GM08714 (cell line): ENCODE data around the gene GPATCH1.
A peak's percentile ranks its signal among the peaks of the same experiment; 100 is the strongest.

Experiments
- H3K4me3 ChIP-seq: fragments of 200-500 bp; sonication (Bioruptor generic); 2 replicates; pipeline ENCODE4 v1.5.1; 2014; ENCODE audit warnings: mild to moderate bottlenecking, low read length, inconsistent platforms
- ZNF274 ChIP-seq: IDR thresholded peaks from 2 replicates; pipeline ENCODE4 v1.6.1; 2012; ENCODE audit warnings: mild to moderate bottlenecking, low read depth, low read length

GPATCH1 gene

DNA sequence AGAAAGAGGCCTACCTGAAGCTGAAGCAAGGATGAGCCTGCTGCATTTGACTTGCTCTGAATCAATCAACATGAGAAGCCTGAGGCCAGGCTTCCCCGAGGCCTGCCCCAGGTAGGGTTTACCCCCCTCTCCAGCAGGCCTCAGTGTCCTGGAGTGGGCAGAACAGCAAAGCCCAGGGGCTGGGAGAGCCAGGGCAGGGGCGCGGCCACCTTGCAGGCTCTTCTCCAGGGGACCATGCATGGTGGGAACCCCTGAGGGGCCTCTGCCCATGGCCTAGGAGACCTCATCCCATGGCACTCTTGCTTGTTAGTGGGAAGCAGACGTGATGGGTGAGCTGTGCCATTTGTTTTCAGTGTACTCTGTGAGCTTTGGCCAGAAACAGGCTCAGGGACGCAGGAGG lies 93.2 kb downstream of the GPATCH1 start:
- no peak for TF ChIP-seq ZNF274
- H3K4me3 ChIP-seq = no peak overlapping the region

DNA sequence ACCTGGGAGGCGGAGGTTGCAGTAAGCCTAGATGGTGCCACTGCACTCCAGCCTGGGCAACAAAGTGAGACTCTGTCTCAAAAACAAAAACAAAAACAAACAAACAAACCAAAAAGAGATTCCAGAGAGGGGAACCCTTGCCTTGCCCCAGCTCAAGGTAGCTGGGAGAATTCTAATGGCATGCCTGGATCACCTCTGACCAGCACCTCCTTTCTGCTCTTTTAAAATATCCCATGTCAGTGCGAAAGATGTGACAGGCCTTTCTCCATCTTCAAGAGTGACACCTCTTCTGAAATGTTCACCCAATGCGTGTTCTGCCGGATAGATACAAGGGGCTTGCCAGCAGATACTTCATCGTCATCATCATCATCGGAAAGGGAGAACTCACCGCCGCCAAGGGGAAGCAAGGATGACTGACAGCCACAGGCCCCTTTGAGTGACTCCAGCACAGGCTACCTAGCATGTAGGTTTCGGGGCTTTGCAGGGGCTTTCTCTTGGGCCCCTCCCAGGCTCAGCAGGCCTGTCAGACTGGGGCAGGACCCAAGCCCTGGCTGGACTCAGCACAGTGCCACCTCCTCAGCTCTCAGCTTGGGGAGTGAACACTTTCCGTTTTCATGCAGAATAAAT lies 94.3 kb downstream of the GPATCH1 start:
- H3K4me3 ChIP-seq = no peak overlapping the region; the same call in 1 of the 2 replicates
- no peak for TF ChIP-seq ZNF274

DNA sequence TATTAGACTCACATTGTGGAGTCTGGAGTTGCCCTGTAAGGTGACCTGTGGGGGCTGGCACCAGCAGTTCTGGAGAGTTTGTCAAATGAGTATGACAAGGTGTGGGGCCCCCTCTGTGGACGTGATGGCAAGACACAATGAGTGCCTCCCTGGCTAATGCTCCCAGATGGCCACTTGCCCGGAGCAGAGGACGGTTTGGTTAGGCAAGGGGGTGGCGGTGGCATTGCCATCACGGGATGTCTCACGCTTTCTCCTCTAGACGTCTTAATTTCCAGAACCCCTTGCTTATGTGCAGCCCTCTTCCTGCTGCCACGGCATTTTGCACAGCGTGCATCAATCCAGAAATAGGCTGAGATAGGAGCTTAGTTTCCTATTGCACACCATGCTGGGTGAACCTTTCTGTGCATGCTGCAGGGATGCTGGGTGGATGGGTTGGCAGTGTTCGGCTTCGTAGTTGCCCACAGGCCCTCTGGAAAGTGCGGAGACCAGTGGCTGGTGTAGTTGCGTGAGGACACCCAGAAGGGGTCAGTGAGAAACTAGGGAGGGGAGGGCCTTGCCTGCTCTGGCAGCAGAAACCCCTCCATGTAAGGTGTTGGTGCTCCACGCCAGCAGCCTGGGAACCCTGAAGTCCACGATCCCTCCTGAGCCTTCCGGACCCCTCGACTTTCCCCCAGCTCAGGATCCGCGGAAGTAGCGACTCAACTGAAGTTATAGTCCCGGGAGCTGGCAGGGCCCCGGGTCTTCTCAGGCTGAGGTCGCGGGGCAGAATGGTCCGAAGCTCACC lies 95.1 kb downstream of the GPATCH1 start:
- peak overlapping the region; percentile 85 for H3K4me3 ChIP-seq
- TF ChIP-seq ZNF274 = no peak

DNA sequence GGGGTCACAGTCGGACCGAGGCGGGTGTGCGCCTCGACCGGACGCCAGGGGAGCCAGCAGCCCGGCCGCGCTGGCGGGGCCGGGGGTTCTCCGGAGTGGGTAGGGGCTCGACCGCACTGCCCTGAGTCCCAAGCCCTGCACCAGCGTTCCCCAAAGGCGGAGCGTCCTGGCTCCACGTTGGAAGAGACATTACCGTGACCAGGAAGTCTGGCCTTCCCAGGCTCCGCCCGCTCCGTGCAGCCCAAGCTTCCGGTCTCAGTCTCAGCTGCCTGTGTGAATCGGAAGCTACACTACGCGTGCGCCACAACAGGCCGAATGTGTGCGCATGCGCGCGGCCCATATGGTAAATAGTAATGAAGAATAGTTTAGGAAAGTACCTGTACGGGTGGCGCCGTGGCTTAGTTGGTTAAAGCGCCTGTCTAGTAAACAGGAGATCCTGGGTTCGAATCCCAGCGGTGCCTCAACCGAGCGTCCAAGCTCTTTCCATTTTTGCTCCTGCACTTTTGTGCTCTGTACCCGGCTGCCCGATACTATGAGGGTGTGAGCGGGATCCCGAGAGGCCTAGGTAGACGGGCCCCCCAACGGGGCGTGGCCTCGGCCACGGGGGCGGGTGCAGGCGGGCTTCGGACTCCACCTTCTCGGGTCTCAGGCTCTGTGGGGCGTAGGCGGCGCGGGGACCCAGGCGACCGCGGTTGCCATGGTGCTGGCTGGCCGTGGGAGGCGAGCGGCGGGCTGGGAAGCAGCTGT lies 95.9 kb downstream of the GPATCH1 start:
- no peak for TF ChIP-seq ZNF274
- peak overlapping the region; percentile 85 for H3K4me3 ChIP-seq

DNA sequence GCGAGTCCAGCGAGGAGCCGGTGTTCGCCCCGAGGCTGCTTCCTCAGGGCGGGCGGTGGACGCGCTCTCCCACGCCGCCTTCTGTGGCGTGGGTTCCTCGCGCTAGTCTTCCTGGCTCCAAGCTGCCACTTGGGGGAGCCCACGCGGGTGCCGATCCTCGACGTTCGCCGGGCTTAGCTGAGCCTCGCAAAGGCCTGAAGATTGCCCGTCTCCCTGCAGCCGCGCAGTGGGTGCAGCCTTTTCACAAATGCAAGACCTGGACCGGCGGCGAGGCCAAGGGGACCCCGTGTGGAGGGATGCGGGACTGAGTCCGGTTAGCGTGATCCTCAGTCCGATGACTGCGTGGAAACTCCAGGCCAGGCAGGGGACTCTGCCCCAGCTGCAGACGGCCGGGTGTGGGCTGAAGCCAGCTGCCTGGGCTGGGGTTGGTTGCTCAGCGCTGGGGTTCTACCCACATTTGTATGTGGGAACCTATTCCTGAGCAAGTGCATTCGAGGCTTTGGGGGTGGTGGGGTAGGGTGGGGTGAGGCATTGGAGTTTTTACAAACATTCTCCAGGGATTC lies 96.5 kb downstream of the GPATCH1 start:
- TF ChIP-seq ZNF274 = no peak
- peak overlapping the region; percentile 61 for H3K4me3 ChIP-seq
